Ovary (tissue), 3 donors: Measurements from ENCODE around the gene PDE4DIP.
"Not testable (repeated sequence)": the region's sequence is repeated elsewhere in the genome, so short reads cannot be mapped to it uniquely, and the experiment has no call there.

Experiments
- CTCF ChIP-seq, 3 donors: fragments of 450-650 bp in 2 of 3; fragments of 200-600 bp in 1 of 3; IDR thresholded peaks; one replicate each; pipeline versions ENCODE4 v1.5.1 to v1.8.0; 2016 to 2022; ENCODE audit warnings: antibody characterized with exemption in 3 of 3, mild to moderate bottlenecking in 1 of 3
- EP300 ChIP-seq: sonication (generic); formaldehyde crosslinking; IDR thresholded peaks from one replicate; pipeline ENCODE4 v1.6.1; 2017; ENCODE audit warnings: antibody characterized with exemption
- donor health status: DM: no; HTN: no; CAD: no.

- not testable (repeated sequence) for TF ChIP-seq EP300; CTCF (IDR thresholded peaks at IDR 0.05)
Measured at GRCh38 chr1:149002664-149003063, 158.4 kb downstream of the PDE4DIP start.
